Loucy (cell line): ENCODE data around the gene NPDC1.
A peak's percentile ranks its signal among the peaks of the same experiment; 100 is the strongest.

Experiments used
- H2AFZ ChIP-seq: fragments of 200-600 bp; sonication (generic); 2 replicates; pipeline ENCODE4 v1.6.0; 2016; ENCODE audit warnings: antibody characterized with exemption, mild to moderate bottlenecking, low read length, moderate library complexity
- H3F3A ChIP-seq: fragments of 200-600 bp; 2 replicates; pipeline ENCODE4 v1.6.0; 2016; ENCODE audit warnings: antibody characterized with exemption, low read depth, mild to moderate bottlenecking
- H3K27me3 ChIP-seq: fragments of 200-600 bp; sonication (generic); 2 replicates; pipeline ENCODE4 v1.6.1; 2014; ENCODE audit warnings: low read length, mild to moderate bottlenecking; ENCODE audit not compliant: insufficient read depth, poor library complexity, severe bottlenecking
- H3K36me3 ChIP-seq: fragments of 200-600 bp; sonication (generic); 2 replicates; pipeline ENCODE4 v1.6.1; 2016; ENCODE audit warnings: low read length; ENCODE audit not compliant: insufficient read depth
- H3K4me1 ChIP-seq: fragments of 200-600 bp; sonication (generic); 2 replicates; pipeline ENCODE4 v1.5.1; 2014; ENCODE audit warnings: low read length, mild to moderate bottlenecking; ENCODE audit not compliant: insufficient read depth, poor library complexity, severe bottlenecking
- H3K4me2 ChIP-seq: fragments of 200-600 bp; sonication (generic); 2 replicates; pipeline ENCODE4 v1.6.0; 2014; ENCODE audit warnings: antibody characterized with exemption, low read length, low read depth, mild to moderate bottlenecking; ENCODE audit not compliant: poor library complexity, severe bottlenecking
- H3K4me3 ChIP-seq: fragments of 200-600 bp; sonication (generic); 2 replicates; pipeline ENCODE4 v1.5.1; 2014; ENCODE audit warnings: low read length, mild to moderate bottlenecking, mixed read lengths; ENCODE audit not compliant: poor library complexity, severe bottlenecking
- H3K79me2 ChIP-seq: fragments of 200-600 bp; sonication (generic); 2 replicates; pipeline ENCODE4 v1.6.1; 2014; ENCODE audit warnings: low read length; ENCODE audit not compliant: insufficient read depth
- H3K9ac ChIP-seq: fragments of 200-600 bp; sonication (generic); 2 replicates; pipeline ENCODE4 v1.6.0; 2014; ENCODE audit warnings: mild to moderate bottlenecking, low read depth, low read length, moderate library complexity; ENCODE audit not compliant: poor library complexity, severe bottlenecking
- H3K9me2 ChIP-seq: fragments of 200-600 bp; sonication (generic); replicated peaks from 2 replicates; pipeline ENCODE4 v1.6.1; 2016; ENCODE audit warnings: low read depth, low read length, mixed read lengths
- H3K9me3 ChIP-seq: fragments of 200-600 bp; sonication (generic); 2 replicates; pipeline ENCODE4 v1.6.1; 2014; ENCODE audit warnings: mild to moderate bottlenecking, antibody characterized with exemption, low read length, low read depth; ENCODE audit not compliant: insufficient read depth
- H4K20me1 ChIP-seq: fragments of 200-600 bp; sonication (generic); 2 replicates; pipeline ENCODE4 v1.6.0; 2014; ENCODE audit warnings: antibody characterized with exemption, low read length, mild to moderate bottlenecking; ENCODE audit not compliant: insufficient read depth, poor library complexity, severe bottlenecking
- CTCF ChIP-seq: fragments of 200-600 bp; sonication (generic); conservative IDR thresholded peaks from 2 replicates; pipeline ENCODE4 v1.5.1; 2014; ENCODE audit warnings: mild to moderate bottlenecking, antibody characterized with exemption, low read length
- EZH2phosphoT487 ChIP-seq: fragments of 200-600 bp; IDR thresholded peaks from 2 replicates; pipeline ENCODE4 v1.6.1; 2018; ENCODE audit warnings: antibody characterized with exemption, mild to moderate bottlenecking, moderate library complexity, borderline replicate concordance

The NPDC1 gene

GRCh38 chr9:136997371-136997770, 48.6 kb downstream of the NPDC1 start:
- no peaks in the 10 kb centered on the region for H3K27me3 ChIP-seq
- peaks cover 18% of the 10 kb centered on the region for H3K4me1 ChIP-seq
- TF ChIP-seq CTCF (no peak), EZH2phosphoT487 (no peak)
- H3F3A ChIP-seq, result no peaks in the 10 kb centered on the region
- no peaks in the 10 kb centered on the region for H3K36me3 ChIP-seq
- H3K4me2 ChIP-seq, result no peak overlapping the region
- no peaks in the 10 kb centered on the region for H3K9me2 ChIP-seq
- no peak overlapping the region for H2AFZ ChIP-seq
- H3K4me3 ChIP-seq, result no peak overlapping the region
- no peaks in the 10 kb centered on the region for H3K9me3 ChIP-seq
- peaks cover 12% of the 10 kb centered on the region for H4K20me1 ChIP-seq
- H3K9ac ChIP-seq, result no peak overlapping the region
- peaks cover 18% of the 10 kb centered on the region for H3K79me2 ChIP-seq

- peaks cover 18% of the 10 kb centered on the region for H3K4me1 ChIP-seq
- H3K9ac ChIP-seq, result peak within 1 kb of the TSS; percentile 17
- TF ChIP-seq EZH2phosphoT487, result no peak
- TF ChIP-seq CTCF, result no peak
- peaks cover 12% of the 10 kb centered on the region for H4K20me1 ChIP-seq
- H3K9me2 ChIP-seq, result no peaks in the 10 kb centered on the region
- peaks cover 18% of the 10 kb centered on the region for H3K79me2 ChIP-seq
- no peaks in the 10 kb centered on the region for H3K27me3 ChIP-seq
- no peaks in the 10 kb centered on the region for H3K9me3 ChIP-seq
- H3K36me3 ChIP-seq, result no peaks in the 10 kb centered on the region
- no peak within 1 kb of the TSS for H3K4me3 ChIP-seq
- H3F3A ChIP-seq, result no peaks in the 10 kb centered on the region
- H3K4me2 ChIP-seq, result no peak within 1 kb of the TSS
- H2AFZ ChIP-seq, result no peak within 1 kb of the TSS
Measured at GRCh38 chr9:136996361-136997292, 49.4 kb downstream of the NPDC1 start, which contains the start of gene CLIC3. Gene CLIC3 (minus strand): TSS chr9:136996568. CDS start chr9:136996543, 25 bp downstream.

- Histone ChIP-seq H3K36me3 (no peaks in the 10 kb centered on the region), H4K20me1 (peaks cover 12% of the 10 kb centered on the region), H3K79me2 (peaks cover 18% of the 10 kb centered on the region), H3K9me2 (no peaks in the 10 kb centered on the region), H3K4me3 (no peak overlapping the region), H3K4me1 (peaks cover 18% of the 10 kb centered on the region), H2AFZ (no peak overlapping the region), H3K4me2 (no peak overlapping the region), H3K27me3 (no peaks in the 10 kb centered on the region), H3K9me3 (no peaks in the 10 kb centered on the region), H3K9ac (peak overlapping the region; percentile 17), H3F3A (no peaks in the 10 kb centered on the region)
- TF ChIP-seq EZH2phosphoT487 (no peak), CTCF (no peak)
Measured at GRCh38 chr9:136995772-136996311, 50.1 kb downstream of the NPDC1 start.
